ENCODE results near the gene CFAP74.

Gene CFAP74

DNA sequence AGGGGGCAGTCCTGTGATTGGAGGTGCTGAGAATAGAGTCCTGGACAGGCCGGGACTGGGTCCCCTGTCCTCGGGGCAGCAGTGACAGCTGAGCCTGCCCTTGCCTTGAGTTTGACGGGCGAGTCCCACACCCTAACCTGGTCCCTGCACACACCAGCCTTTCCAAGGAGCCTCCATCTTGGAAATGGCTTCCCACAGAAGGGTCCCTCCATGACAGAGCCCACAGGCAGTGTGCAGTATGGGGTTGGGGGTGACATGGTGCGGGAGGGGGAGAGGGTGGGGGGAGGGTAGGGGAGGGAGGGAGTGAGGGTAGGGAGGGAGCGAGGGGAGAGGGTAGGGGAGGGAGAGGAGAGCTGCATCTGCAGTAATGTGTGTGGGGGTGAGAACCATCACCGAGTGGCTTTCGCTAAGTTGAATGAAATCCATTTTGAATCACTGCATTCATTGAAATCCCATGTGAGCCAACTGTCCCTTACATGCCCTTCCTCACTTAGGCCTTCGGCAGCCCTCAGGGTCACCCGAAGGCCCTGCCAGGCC is 74.4 kb downstream of the CFAP74 start:
- DNase-seq (ENCODE audit: low read depth in 2 of 2, low spot score in 1 of 2), result no peak

DNA sequence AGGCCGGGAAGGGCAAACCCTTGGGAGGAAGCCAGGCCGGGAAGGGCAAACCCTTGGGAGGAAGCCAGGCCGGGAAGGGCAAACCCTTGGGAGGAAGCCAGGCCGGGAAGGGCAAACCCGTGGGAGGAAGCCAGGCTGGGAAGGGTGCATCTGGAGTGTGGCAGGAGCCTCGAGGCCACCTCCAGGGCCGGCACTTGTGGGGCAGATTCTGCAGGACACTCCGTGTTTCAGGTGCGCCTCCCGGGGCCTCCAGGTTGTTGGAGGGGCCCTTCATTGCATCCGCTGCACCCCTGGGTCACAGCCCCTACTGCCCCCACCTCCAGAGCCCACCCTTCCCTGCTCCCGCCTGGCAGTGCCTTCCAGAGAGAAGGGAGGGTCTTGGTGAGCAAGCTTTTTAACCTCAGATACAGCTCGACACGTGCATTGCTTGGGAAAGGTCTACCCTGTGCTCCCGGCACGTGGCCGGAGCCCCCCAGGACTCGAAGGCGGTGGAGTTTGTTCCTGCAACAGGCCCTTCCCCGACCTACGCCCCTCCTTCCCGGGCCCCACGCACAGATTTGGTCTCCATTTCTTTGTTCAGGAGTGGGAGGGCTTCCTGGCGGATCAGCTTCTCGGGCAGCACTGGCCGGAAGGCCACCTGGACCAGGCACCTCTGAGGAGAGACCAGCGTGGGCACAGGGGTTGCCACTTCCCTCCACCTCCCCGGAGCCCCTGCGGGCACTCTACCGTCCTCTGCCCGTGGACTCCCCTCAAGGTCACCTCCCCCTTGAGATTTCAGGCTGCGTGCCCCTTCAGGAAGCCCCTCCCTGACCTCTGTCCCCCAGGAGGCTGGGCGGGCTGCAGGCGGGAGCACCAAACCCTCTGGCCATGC is 75.1 kb downstream of the CFAP74 start:
- DNase-seq (ENCODE audit: low read depth in 2 of 2, low spot score in 1 of 2), result no peak

DNA sequence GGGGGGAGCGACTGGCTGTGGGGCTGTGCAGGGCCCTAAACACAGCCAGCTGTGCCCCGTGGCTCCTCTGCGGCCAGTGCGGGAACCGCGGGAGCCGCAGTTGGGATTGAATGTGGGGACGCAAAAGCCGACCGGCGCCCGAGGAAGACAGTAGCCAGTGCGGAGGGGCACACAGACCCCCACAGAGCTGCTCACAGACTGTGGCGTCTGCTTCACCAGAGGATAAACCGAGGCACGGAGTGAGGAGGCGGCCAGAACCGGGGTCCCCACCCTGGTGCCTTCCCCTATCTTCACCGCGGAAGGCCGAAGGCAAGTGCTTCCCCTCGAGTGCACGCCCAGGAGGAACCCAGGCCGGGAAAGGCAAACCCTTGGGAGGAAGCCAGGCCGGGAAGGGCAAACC is 75.8 kb downstream of the CFAP74 start:
- DNase-seq (ENCODE audit: low read depth in 2 of 2, low spot score in 1 of 2), result no peak

DNA sequence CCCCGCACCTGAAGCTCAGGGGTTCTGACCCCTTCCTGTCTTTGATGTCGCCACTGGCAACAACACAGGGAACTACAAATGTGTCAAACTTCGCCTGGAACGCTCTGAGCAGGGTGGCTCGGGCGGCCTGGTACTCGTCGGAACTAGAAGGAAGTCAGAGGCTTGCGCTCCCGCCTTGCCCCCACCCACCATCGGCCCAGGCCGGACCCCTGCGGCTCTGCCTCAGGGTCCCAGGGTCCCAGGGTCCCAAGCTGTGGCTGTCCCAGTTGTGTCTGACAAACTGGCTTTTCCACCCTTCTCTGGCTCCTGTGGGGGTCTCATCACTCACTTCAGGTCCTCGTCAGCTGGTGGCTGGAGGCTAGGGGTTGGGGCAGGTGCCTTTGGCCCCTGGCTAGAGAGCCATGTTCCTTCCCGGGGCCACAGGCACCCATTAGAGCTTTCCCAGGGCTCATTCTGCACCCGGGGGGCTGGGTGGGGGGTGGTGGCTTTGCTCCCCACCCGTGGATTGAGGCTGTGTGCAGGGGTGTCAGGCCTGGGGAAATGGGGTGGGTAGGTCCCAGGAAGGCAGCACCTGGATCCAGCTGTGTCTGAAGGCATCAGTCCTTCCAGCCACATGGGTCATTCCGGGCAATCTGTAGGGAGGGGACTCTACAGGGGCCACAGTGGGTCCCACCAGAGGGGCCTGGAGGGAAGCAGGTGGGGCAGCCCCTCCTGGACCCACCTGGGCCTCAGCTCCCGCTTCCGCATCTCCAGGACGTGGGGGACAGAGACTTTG is 76.5 kb downstream of the CFAP74 start:
- no peak for DNase-seq (ENCODE audit: low read depth in 2 of 2, low spot score in 1 of 2)

DNA sequence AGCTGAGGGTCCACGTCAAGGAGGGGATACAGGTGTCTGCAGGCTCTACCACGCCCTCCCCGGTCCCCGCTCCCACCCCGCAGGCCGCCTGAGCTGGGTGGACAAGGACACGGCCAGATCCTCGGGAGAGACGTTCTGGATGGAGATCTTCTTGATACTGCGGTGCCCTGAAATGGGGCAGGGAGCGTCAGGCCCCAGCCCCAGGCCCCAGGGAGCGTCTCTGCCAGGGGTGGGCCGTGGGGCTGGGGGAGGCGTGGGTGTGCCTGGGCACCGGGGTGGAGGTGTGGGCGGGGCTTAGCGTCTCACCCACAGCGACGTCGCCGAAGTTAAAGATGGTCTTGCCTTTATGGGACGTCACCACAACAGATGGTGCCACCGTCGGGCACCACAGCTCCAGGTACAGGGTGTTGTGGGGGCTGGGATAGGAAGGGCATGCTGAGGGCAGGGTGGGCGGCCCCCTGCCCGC is 77.2 kb downstream of the CFAP74 start:
- no peak for DNase-seq (ENCODE audit: low read depth in 2 of 2, low spot score in 1 of 2)

DNA sequence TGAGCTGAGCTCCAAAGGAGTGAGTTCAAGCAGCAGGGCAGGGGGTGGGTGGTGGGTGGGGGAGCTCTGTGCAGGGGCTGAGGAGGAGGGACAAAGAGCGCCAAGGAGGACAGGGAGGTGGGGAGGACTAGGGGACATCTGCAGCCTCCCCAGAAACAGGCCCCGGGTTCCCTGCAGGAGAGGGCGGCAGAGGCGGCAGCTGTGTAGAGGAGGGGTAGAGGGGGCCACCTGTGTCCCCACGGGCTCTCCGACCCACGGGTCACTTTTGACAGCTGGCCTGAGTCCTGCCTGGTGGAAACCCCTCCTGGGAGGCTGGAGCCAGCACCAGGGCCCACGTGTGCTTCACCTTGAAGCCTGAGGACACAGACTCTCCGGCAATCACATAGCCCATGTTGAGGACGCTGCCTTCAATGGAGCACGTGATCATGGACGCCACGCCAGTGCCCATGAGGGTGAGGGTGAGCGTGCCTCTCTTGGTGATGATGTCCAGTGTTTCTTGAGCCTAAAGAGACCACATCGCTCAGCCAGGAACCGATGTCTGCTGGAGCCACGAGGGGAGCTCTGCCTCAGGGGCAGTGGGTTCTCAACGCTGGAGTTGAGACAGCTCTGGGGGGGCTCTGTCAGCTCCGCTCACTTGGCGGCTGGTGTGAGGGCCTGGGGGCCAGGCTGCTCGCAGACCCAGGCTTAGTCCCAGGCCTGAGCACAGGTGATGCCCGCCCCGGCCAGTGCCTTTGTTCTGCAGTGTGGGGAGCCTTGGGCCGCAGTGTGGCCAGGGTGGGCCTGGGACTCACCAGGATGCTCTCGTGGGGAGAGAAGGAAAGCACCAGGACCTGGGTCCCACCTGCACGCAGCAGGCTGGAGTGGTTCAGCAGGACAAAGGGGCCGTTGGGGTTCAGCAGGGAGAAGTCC is 77.9 kb downstream of the CFAP74 start:
- no peak for DNase-seq (ENCODE audit: low read depth in 2 of 2, low spot score in 1 of 2)

GRCh38 chr1:1924849-1925248 is 78.7 kb downstream of the CFAP74 start:
- DNase-seq (ENCODE audit: low read depth in 2 of 2, low spot score in 1 of 2), result no peak

DNA sequence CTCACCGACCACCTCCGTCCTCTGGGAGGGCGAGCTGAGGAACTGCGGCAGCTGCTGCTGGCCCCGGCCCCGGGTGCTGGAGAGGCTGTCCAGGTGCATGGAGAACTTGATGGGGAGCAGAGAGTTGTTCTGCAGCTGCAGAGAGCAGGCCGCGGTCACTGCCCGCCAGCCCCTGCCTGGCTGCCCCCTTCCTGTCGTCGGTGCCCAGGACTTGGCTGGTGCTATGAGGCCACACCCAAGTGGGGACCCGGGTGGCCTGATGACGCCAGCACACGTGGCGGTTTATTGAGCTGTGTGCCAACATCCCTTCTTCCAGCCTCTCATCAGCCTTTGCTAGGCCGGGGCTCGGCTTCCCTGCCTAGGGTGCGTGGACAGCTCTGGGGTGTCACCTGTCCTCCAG is 79.2 kb downstream of the CFAP74 start:
- DNase-seq (ENCODE audit: low read depth in 2 of 2, low spot score in 1 of 2), result no peak

GRCh38 chr1:1922956-1923833 is 80.4 kb downstream of the CFAP74 start:
- no peak for DNase-seq (ENCODE audit: low read depth in 2 of 2, low spot score in 1 of 2)

DNA sequence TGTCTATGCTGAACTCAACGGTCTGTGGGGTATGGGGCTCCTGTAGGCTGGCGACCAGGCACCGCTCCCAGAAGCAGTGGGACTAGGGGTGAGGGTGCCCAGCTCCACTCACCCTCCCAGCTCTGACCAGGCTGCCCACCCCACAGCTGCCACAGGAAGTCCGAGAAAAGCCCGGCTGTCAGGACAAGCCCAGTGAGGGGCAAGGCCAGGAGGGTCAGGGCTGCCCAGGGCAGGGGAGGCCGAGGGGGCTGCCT is 81.0 kb downstream of the CFAP74 start:
- no peak for DNase-seq (ENCODE audit: low read depth in 2 of 2, low spot score in 1 of 2)

DNA sequence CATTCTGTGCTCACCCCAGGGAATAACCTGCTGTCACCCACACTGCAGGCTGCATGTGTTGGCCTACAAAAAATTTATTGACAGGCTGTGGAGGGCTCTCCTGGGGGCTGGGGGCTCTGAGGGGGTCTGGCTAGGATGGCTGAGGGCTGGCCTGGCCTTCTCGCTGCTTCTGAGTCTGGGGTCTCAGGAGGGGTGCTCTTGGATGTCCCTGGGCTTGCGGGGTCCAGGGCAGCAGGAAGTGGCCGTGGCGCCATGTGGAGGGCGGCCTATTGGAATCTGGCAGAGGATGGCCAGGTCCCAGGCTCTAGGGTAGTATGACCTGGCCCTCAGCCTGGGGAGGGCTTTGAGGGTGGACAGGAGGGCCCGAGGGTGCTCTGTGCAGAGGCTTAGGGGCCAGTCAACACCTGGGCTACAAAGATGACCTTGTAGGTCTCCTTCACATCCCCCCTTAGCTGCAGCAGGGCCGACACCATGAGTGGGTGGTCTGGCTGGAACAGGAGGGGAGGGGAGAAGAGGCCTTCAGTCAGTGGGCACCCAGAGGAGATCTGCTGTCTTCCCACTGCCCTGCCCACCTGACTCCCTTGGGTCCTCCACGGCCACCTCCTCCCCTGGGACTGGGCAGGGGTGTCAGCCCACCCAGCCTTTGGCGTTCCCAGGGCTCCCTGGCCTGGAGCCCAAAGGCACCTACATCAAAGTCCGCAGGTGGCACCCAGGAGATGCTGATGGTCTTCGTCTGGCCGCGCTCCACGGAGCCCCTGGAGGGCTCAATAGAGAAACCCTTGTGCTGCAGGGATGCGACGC is 81.5 kb downstream of the CFAP74 start:
- DNase-seq (ENCODE audit: low read depth in 2 of 2, low spot score in 1 of 2), result no peak

DNA sequence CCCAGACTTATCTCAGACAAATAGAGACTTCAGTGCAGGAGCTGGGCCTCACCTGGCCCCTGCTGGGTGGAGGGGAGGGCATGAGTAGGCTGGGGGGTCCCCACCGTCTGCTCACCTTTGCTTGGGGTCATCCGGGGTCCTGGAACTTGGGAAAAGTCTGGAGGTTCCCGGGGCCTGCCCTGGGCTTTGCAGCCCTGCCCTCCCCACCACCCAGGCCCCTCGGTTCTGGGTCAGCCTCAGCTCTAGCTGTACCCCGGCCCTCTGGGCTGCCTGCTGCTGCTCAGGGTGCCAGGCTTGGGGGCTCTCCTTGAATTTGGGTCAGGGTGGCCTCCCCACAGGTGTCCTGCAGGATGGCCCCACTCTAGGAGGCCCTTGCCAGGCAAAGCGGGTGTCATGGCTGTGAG is 82.1 kb downstream of the CFAP74 start:
- DNase-seq (ENCODE audit: low read depth in 2 of 2, low spot score in 1 of 2), result no peak

DNA sequence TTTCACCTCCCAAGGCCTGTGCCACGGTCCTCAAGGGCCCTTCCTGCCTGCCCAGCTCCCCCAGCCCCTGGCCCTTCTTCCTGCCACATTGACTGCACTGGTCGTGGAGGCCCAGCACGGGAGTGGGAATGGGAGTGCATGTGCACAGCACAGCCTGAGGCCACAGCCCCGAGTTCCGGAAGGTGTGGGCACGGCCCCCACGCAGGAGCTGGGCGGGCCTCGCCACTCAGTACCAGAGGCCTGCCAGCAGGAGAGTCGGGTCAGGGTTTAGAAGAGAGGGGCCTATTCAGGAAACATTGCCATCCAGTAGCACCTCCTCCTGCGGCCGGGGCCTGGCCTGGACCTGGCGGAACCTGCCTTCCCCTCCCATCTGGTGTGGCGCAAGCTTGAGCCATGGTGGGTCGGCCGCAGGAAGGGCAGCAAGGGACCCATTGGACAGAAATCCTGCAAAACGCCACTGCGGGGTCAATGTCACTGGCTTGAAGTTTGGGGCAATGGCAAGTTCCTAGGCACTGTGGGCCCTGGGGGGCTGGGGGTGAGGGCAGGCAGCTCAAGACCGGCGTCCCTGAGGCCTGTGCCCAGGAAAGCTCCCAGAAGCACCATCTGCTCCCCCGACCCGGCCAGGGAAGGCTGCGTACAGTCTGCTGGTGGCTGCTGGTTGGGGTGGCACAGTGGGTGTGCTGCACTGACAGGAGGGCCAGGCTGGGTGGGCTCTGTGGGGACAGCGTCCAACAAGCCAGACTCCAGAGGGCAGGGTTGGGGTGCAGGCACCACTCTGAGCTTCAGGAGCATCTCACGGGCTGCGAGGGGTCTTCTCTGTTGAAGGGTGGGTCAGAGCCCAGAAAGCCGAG is 82.8 kb downstream of the CFAP74 start:
- DNase-seq (ENCODE audit: low read depth in 2 of 2, low spot score in 1 of 2), result no peak

- DNase-seq (ENCODE audit: low read depth in 2 of 2, low spot score in 1 of 2), result no peak
Measured at GRCh38 chr1:1920057-1920607, 83.5 kb downstream of the CFAP74 start.

- peak; percentile 98 for DNase-seq (ENCODE audit: low read depth in 2 of 2, low spot score in 1 of 2)
Measured at GRCh38 chr1:1919304-1920056, 84.1 kb downstream of the CFAP74 start.

DNA sequence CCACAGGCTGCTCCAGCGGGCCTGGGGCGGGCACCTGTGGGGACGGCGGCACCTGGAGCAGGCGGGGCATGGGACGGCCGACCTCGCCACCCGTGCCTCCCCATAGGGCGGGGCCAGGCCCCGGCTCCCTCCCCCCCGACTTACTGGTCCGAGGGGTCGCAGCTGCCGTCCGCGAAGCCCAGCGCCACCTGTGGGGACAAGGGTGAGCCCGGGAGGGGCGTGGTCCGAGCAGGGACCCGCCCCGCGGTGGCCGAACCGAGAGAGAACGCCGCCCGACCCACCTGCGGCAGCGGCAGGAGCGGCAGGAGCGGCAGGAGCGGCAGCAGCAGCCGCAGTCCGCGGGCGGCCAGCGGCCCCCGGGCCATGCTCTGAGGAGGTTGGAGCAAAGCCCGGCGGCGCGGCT is 84.7 kb downstream of the CFAP74 start, which contains the start of gene TMEM52:
TSS of gene TMEM52 (minus strand) at position 379 of the 403 bp plus-strand sequence. CDS start at position 365, 14 bp downstream.
- DNase-seq (ENCODE audit: low read depth in 2 of 2, low spot score in 1 of 2), result no peak
